ENCODE results near the gene MARCHF7. TPM values are rescaled to one million over a fixed set of nuclear protein-coding genes. Genes with fewer than 3 reads are reported as not detected.

Gene MARCHF7
- total RNA-seq, 4 donors from 2014 or later: 101 to 132 (median 103) TPM

GRCh38 chr2:159683817-159684216 lies 28.5 kb upstream of the MARCHF7 start:
- Histone ChIP-seq H3K4me1 (no peaks in the 10 kb centered on the region), H3K36me3 (no peaks in the 10 kb centered on the region), H3K4me3 (no peak overlapping the region), H3K27ac (no peak overlapping the region), H3K27me3 (no peaks in the 10 kb centered on the region), H3K9me3 (no peaks in the 10 kb centered on the region)
- intact Hi-C loops (cut with DNase I): no loop called here
- TF ChIP-seq POLR2A (IDR thresholded peaks at IDR 0.05) (no peak), CTCF (IDR thresholded peaks at IDR 0.05) (no peak)
- 71 to 83% methylated on average over 1 of the region's 1 CpG for WGBS, 2 donors
- DNase-seq: no peak

GRCh38 chr2:159684796-159685195 lies 27.5 kb upstream of the MARCHF7 start:
- no peaks in the 10 kb centered on the region for H3K4me1 ChIP-seq
- no peaks in the 10 kb centered on the region for H3K9me3 ChIP-seq
- no peaks in the 10 kb centered on the region for H3K36me3 ChIP-seq
- H3K4me3 ChIP-seq: no peak overlapping the region
- intact Hi-C loops (cut with DNase I): no loop called here
- H3K27ac ChIP-seq: no peak overlapping the region
- DNase-seq: no peak
- H3K27me3 ChIP-seq: no peaks in the 10 kb centered on the region
- TF ChIP-seq CTCF (IDR thresholded peaks at IDR 0.05) (no peak), POLR2A (IDR thresholded peaks at IDR 0.05) (no peak)

GRCh38 chr2:159694500-159695040 lies 17.7 kb upstream of the MARCHF7 start:
- Histone ChIP-seq H3K9me3 (no peaks in the 10 kb centered on the region), H3K4me1 (no peaks in the 10 kb centered on the region), H3K4me3 (no peak overlapping the region), H3K27me3 (no peaks in the 10 kb centered on the region), H3K27ac (no peak overlapping the region), H3K36me3 (peaks cover 0 to 6% (median 0%) of the 10 kb centered on the region in 3 donors)
- WGBS, 2 donors: 66 to 87% methylated on average over 1 of the region's 1 CpG
- intact Hi-C loops (cut with DNase I): no loop called here
- no peak for DNase-seq
- no peak for TF ChIP-seq CTCF (IDR thresholded peaks at IDR 0.05)
- no peak for TF ChIP-seq POLR2A (IDR thresholded peaks at IDR 0.05)

- WGBS, 2 donors: 74 to 91% methylated on average over 4 of the region's 4 CpGs
- Histone ChIP-seq H3K36me3 (peaks cover 0 to 6% (median 0%) of the 10 kb centered on the region in 3 donors), H3K27me3 (no peaks in the 10 kb centered on the region), H3K9me3 (no peaks in the 10 kb centered on the region), H3K27ac (no peak overlapping the region), H3K4me3 (no peak overlapping the region), H3K4me1 (no peaks in the 10 kb centered on the region)
- DNase-seq: no peak
- TF ChIP-seq CTCF (IDR thresholded peaks at IDR 0.05) (no peak), POLR2A (IDR thresholded peaks at IDR 0.05) (no peak)
- intact Hi-C loops (cut with DNase I): no loop called here
Measured at GRCh38 chr2:159695795-159696448, 16.4 kb upstream of the MARCHF7 start.

GRCh38 chr2:159703491-159703890 lies 8.8 kb upstream of the MARCHF7 start:
- H3K36me3 ChIP-seq: peaks cover 0 to 13% (median 0%) of the 10 kb centered on the region in 3 donors
- no peaks in the 10 kb centered on the region for H3K27me3 ChIP-seq
- DNase-seq: no peak
- intact Hi-C loops (cut with DNase I): no loop called here
- H3K4me1 ChIP-seq: no peaks in the 10 kb centered on the region
- H3K27ac ChIP-seq: no peak overlapping the region
- no peaks in the 10 kb centered on the region for H3K9me3 ChIP-seq
- H3K4me3 ChIP-seq: no peak overlapping the region
- 87 to 98% methylated on average over 5 of the region's 5 CpGs for WGBS, 2 donors
- TF ChIP-seq CTCF (IDR thresholded peaks at IDR 0.05) (no peak), POLR2A (IDR thresholded peaks at IDR 0.05) (no peak)

Measured in esophagus squamous epithelium (tissue), 5 donors.